Nephron progenitor cell (in vitro differentiated cells): ENCODE measurements around the gene TIMM17A.
"Not testable (repeated sequence)": the region's sequence is repeated elsewhere in the genome, so short reads cannot be mapped to it uniquely, and the experiment has no call there.

ENCODE experiments used
- DNase-seq: peaks from one replicate; pipeline ENCODE4 v3.0.0; 2021
- H3K27ac Mint-ChIP-seq: 2 replicates; pipeline ENCODE4 v1.8.0; 2021; ENCODE audit warnings: mild to moderate bottlenecking, moderate library complexity, mixed read lengths
- H3K27me3 Mint-ChIP-seq: 2 replicates; pipeline ENCODE4 v1.8.0; 2021; ENCODE audit warnings: mild to moderate bottlenecking, low read depth, mixed read lengths; ENCODE audit not compliant: poor library complexity
- H3K36me3 Mint-ChIP-seq: 2 replicates; pipeline ENCODE4 v1.8.0; 2021; ENCODE audit warnings: low read depth, mixed read lengths
- H3K4me1 Mint-ChIP-seq: 2 replicates; pipeline ENCODE4 v1.8.0; 2021; ENCODE audit warnings: mixed read lengths
- H3K4me3 Mint-ChIP-seq: 2 replicates; pipeline ENCODE4 v1.8.0; 2021; ENCODE audit warnings: mild to moderate bottlenecking, moderate library complexity, mixed read lengths
- H3K9me3 Mint-ChIP-seq: 2 replicates; pipeline ENCODE4 v1.8.0; 2021; ENCODE audit warnings: mild to moderate bottlenecking, moderate library complexity, mixed read lengths
- CTCF ChIP-seq: fragments of 200-600 bp; sonication (generic); IDR thresholded peaks from 2 replicates; pipeline ENCODE4 v1.5.0; 2021; ENCODE audit warnings: antibody characterized with exemption

The TIMM17A gene

DNA sequence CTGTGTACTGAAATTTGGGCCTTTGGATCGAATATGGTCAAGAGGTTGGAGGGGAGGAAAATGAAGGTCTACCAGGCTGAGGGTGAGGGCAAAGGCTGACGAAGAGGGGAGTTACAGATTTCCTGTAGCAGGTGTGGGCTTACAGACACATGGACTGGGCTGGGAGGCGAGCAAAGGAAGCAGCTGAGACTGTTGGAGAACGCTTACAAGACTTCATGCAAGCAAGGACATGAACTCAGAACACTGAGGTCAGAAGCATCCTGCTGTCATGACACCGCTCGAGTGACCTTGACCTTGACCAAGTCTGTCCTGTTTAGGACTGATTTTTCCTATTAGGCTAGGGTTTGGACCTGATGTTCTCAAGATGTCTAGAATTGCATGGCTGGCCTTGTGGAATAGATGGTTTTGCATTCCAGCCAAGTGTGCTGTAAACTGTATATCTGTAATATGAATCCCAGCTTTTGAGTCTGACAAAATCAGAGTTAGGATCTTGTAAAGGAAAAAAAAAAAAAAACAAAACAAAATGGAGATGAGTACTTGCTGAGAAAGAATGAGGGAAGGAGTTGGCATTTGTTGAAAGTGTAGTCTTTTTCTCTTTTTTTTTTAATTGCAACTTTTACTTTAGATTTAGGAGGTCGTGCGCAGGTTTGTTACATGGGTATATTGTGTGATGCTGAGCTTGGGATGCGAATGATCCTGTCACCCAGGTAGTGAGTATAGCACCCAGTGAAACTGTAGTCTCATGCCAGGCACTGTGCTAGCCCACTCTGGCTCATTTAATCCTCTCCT, 60.9 kb downstream of the TIMM17A start:
- no peak for DNase-seq
- Mint-ChIP-seq H3K4me3 (no peak overlapping the region), H3K9me3 (no peaks in the 10 kb centered on the region), H3K27me3 (peaks cover 16% of the 10 kb centered on the region), H3K4me1 (peaks cover 51% of the 10 kb centered on the region), H3K36me3 (no peaks in the 10 kb centered on the region), H3K27ac (no peak overlapping the region)
- no peak for TF ChIP-seq CTCF

DNA sequence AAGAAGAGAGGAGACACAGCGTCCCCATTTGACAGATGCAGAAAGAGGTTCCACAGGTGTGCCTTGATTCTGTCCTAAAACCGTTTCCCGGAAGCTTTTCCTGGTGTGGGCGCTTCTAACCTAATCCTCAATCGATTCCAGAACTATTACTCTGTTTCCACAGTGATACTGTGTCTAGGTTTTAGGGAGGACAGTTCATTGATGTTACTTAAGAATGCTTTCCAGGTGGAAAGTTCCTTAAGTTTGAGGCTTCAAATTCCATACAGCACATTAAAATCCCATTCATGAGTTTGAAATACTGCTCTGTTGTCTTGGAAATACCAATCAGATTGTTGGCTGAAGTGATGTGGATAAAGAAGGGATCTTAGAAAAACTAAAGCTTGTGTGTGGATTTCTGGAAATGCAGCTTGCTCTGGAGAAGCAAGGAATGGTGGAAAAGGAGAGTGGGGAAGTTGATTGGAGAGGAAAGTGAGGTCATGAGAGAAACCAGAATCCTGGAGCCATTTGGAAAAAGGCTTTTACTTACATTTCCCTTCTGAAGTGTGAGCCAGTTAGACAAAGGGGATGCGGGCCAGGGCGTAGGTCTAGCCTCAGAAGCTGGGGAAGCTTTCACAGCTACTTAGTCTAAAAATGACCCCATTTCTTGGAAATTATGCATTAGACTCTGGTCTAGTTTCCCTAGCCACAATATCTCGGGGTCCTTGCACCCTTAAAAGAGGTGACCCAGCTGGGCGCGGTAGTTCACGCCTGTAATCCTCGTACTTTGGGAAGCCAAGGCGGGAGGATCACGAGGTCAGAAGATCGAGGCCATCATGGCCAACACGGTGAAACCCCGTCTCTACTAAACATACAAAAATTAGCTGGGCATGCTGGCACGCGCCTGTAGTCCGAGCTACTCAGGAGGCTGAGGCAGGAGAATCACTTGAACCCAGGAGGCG, 61.8 kb downstream of the TIMM17A start:
- peaks cover 46% of the 10 kb centered on the region for H3K4me1 Mint-ChIP-seq
- no peak for DNase-seq
- no peak overlapping the region for H3K4me3 Mint-ChIP-seq
- H3K36me3 Mint-ChIP-seq = no peaks in the 10 kb centered on the region
- peak overlapping the region; percentile 8 for H3K27ac Mint-ChIP-seq
- no peak for TF ChIP-seq CTCF
- no peaks in the 10 kb centered on the region for H3K9me3 Mint-ChIP-seq
- H3K27me3 Mint-ChIP-seq = peaks cover 17% of the 10 kb centered on the region

- no peak overlapping the region for H3K27ac Mint-ChIP-seq
Observed at GRCh38 chr1:202017749-202018467, 62.6 kb downstream of the TIMM17A start.

GRCh38 chr1:202018468-202019234, 63.3 kb downstream of the TIMM17A start:
- TF ChIP-seq CTCF = no peak
- Mint-ChIP-seq H3K27me3 (peaks cover 15% of the 10 kb centered on the region), H3K36me3 (no peaks in the 10 kb centered on the region), H3K4me1 (peaks cover 45% of the 10 kb centered on the region), H3K9me3 (no peaks in the 10 kb centered on the region), H3K4me3 (peak overlapping the region; percentile 6), H3K27ac (peak overlapping the region; percentile 96)
- no peak for DNase-seq

More at GRCh38 chr1:202017749-202018467, 62.6 kb downstream of the TIMM17A start:
- peak; percentile 27 for DNase-seq
- TF ChIP-seq CTCF = no peak
- Mint-ChIP-seq H3K9me3 (no peaks in the 10 kb centered on the region), H3K36me3 (no peaks in the 10 kb centered on the region), H3K27me3 (peaks cover 19% of the 10 kb centered on the region), H3K4me1 (peaks cover 40% of the 10 kb centered on the region), H3K4me3 (no peak overlapping the region)

GRCh38 chr1:202019235-202019558, 63.9 kb downstream of the TIMM17A start:
- H3K4me3 Mint-ChIP-seq = not testable (repeated sequence)

More at GRCh38 chr1:202019235-202019558, 63.9 kb downstream of the TIMM17A start:
- not testable (repeated sequence) for H3K36me3 Mint-ChIP-seq, DNase-seq, H3K9me3 Mint-ChIP-seq
- Mint-ChIP-seq H3K27ac (peak overlapping the region; percentile 96), H3K4me1 (peaks cover 45% of the 10 kb centered on the region), H3K27me3 (peaks cover 15% of the 10 kb centered on the region)
